Nephron progenitor cell (in vitro differentiated cells): ENCODE data around the gene HYDIN.

ENCODE experiments used
- DNase-seq: peaks from one replicate; pipeline ENCODE4 v3.0.0; 2021
- H3K27ac Mint-ChIP-seq: 2 replicates; pipeline ENCODE4 v1.8.0; 2021; ENCODE audit warnings: mild to moderate bottlenecking, moderate library complexity, mixed read lengths
- H3K27me3 Mint-ChIP-seq: 2 replicates; pipeline ENCODE4 v1.8.0; 2021; ENCODE audit warnings: mild to moderate bottlenecking, low read depth, mixed read lengths; ENCODE audit not compliant: poor library complexity
- H3K36me3 Mint-ChIP-seq: 2 replicates; pipeline ENCODE4 v1.8.0; 2021; ENCODE audit warnings: low read depth, mixed read lengths
- H3K4me1 Mint-ChIP-seq: 2 replicates; pipeline ENCODE4 v1.8.0; 2021; ENCODE audit warnings: mixed read lengths
- H3K4me3 Mint-ChIP-seq: 2 replicates; pipeline ENCODE4 v1.8.0; 2021; ENCODE audit warnings: mild to moderate bottlenecking, moderate library complexity, mixed read lengths
- H3K9me3 Mint-ChIP-seq: 2 replicates; pipeline ENCODE4 v1.8.0; 2021; ENCODE audit warnings: mild to moderate bottlenecking, moderate library complexity, mixed read lengths
- CTCF ChIP-seq: fragments of 200-600 bp; sonication (generic); IDR thresholded peaks from 2 replicates; pipeline ENCODE4 v1.5.0; 2021; ENCODE audit warnings: antibody characterized with exemption

Gene HYDIN

GRCh38 chr16:71203631-71204030 lies 26.9 kb downstream of the HYDIN start:
- no peaks in the 10 kb centered on the region for H3K36me3 Mint-ChIP-seq
- TF ChIP-seq CTCF = no peak
- H3K9me3 Mint-ChIP-seq = peaks cover 37% of the 10 kb centered on the region
- no peak for DNase-seq
- no peak overlapping the region for H3K27ac Mint-ChIP-seq
- peaks cover 14% of the 10 kb centered on the region for H3K27me3 Mint-ChIP-seq
- no peak overlapping the region for H3K4me3 Mint-ChIP-seq
- no peaks in the 10 kb centered on the region for H3K4me1 Mint-ChIP-seq

- peaks cover 14% of the 10 kb centered on the region for H3K27me3 Mint-ChIP-seq
- H3K9me3 Mint-ChIP-seq = peaks cover 20% of the 10 kb centered on the region
- no peak for TF ChIP-seq CTCF
- no peaks in the 10 kb centered on the region for H3K4me1 Mint-ChIP-seq
- no peaks in the 10 kb centered on the region for H3K36me3 Mint-ChIP-seq
- DNase-seq = no peak
- no peak overlapping the region for H3K27ac Mint-ChIP-seq
- no peak overlapping the region for H3K4me3 Mint-ChIP-seq
Observed at GRCh38 chr16:71201556-71201955, 29.0 kb downstream of the HYDIN start.

- TF ChIP-seq CTCF = no peak
- Mint-ChIP-seq H3K9me3 (peaks cover 15% of the 10 kb centered on the region), H3K27ac (no peak overlapping the region), H3K4me3 (no peak overlapping the region), H3K36me3 (no peaks in the 10 kb centered on the region), H3K4me1 (no peaks in the 10 kb centered on the region), H3K27me3 (peaks cover 13% of the 10 kb centered on the region)
- DNase-seq = no peak
Observed at GRCh38 chr16:71201054-71201453, 29.5 kb downstream of the HYDIN start.

GRCh38 chr16:71198408-71198807 lies 32.1 kb downstream of the HYDIN start:
- TF ChIP-seq CTCF = no peak
- H3K9me3 Mint-ChIP-seq = peaks cover 13% of the 10 kb centered on the region
- H3K27me3 Mint-ChIP-seq = peaks cover 4% of the 10 kb centered on the region
- no peak for DNase-seq
- H3K4me1 Mint-ChIP-seq = no peaks in the 10 kb centered on the region
- no peak overlapping the region for H3K4me3 Mint-ChIP-seq
- no peaks in the 10 kb centered on the region for H3K36me3 Mint-ChIP-seq
- H3K27ac Mint-ChIP-seq = no peak overlapping the region

- H3K27ac Mint-ChIP-seq = no peak overlapping the region
Observed at GRCh38 chr16:71192387-71192786, 38.1 kb downstream of the HYDIN start.

More at GRCh38 chr16:71192387-71192786, 38.1 kb downstream of the HYDIN start:
- no peak for TF ChIP-seq CTCF
- no peak for DNase-seq
- no peaks in the 10 kb centered on the region for H3K27me3 Mint-ChIP-seq
- H3K4me1 Mint-ChIP-seq = peaks cover 4% of the 10 kb centered on the region
- no peaks in the 10 kb centered on the region for H3K9me3 Mint-ChIP-seq
- no peak overlapping the region for H3K4me3 Mint-ChIP-seq
- no peaks in the 10 kb centered on the region for H3K36me3 Mint-ChIP-seq
